ENCODE data around the gene TBXT.

- TF ChIP-seq CTCF (IDR thresholded peaks at IDR 0.05) (no peak), POLR2A (IDR thresholded peaks at IDR 0.05) (no peak)
Observed at GRCh38 chr6:166151798-166152197, 15.9 kb downstream of the TBXT start.

All from testis (tissue), 2 donors.